ENCODE data around the gene GPBAR1.

Gene GPBAR1

GRCh38 chr2:218219934-218220333 lies 40.9 kb upstream of the GPBAR1 start:
- Histone ChIP-seq H3K36me3 (ENCODE audit: insufficient read depth, low read length) (peaks cover 17% of the 10 kb centered on the region), H3K4me3 (no peak overlapping the region), H3K27ac (no peak overlapping the region), H3K9me3 (ENCODE audit: low read depth, low read length) (no peaks in the 10 kb centered on the region), H3K9ac (ENCODE audit: insufficient read length) (no peak overlapping the region)
- no peak for TF ChIP-seq FOXP2 (optimal IDR thresholded peaks at IDR 0.05; ENCODE audit: control extremely low read depth, extremely low read length, insufficient read depth)
- TF ChIP-seq EZH2 (IDR thresholded peaks at IDR 0.05), result no peak
- TF ChIP-seq POLR2AphosphoS5 (IDR thresholded peaks at IDR 0.05; ENCODE audit: borderline replicate concordance, low read depth, low read length), result no peak
- no peak for DNase-seq (ENCODE audit: low read depth, low spot score)

GRCh38 chr2:218221000-218221399 lies 39.8 kb upstream of the GPBAR1 start:
- peak; percentile 18 for TF ChIP-seq FOXP2 (optimal IDR thresholded peaks at IDR 0.05; ENCODE audit: control extremely low read depth, extremely low read length, insufficient read depth)
- no peak for TF ChIP-seq POLR2AphosphoS5 (IDR thresholded peaks at IDR 0.05; ENCODE audit: borderline replicate concordance, low read depth, low read length)
- H3K4me3 ChIP-seq, result no peak overlapping the region
- no peak for DNase-seq (ENCODE audit: low read depth, low spot score)
- no peak overlapping the region for H3K27ac ChIP-seq
- H3K36me3 ChIP-seq (ENCODE audit: insufficient read depth, low read length), result peaks cover 28% of the 10 kb centered on the region
- no peaks in the 10 kb centered on the region for H3K9me3 ChIP-seq (ENCODE audit: low read depth, low read length)
- no peak overlapping the region for H3K9ac ChIP-seq (ENCODE audit: insufficient read length)

GRCh38 chr2:218223046-218223445 lies 37.8 kb upstream of the GPBAR1 start:
- DNase-seq (ENCODE audit: low read depth, low spot score), result no peak
- H3K27ac ChIP-seq, result no peak overlapping the region
- no peak overlapping the region for H3K4me3 ChIP-seq
- H3K9me3 ChIP-seq (ENCODE audit: low read depth, low read length), result no peaks in the 10 kb centered on the region
- TF ChIP-seq EZH2 (IDR thresholded peaks at IDR 0.05) (no peak), POLR2AphosphoS5 (IDR thresholded peaks at IDR 0.05; ENCODE audit: borderline replicate concordance, low read depth, low read length) (no peak), FOXP2 (optimal IDR thresholded peaks at IDR 0.05; ENCODE audit: control extremely low read depth, extremely low read length, insufficient read depth) (no peak)
- H3K9ac ChIP-seq (ENCODE audit: insufficient read length), result no peak overlapping the region
- peaks cover 38% of the 10 kb centered on the region for H3K36me3 ChIP-seq (ENCODE audit: insufficient read depth, low read length)

DNA sequence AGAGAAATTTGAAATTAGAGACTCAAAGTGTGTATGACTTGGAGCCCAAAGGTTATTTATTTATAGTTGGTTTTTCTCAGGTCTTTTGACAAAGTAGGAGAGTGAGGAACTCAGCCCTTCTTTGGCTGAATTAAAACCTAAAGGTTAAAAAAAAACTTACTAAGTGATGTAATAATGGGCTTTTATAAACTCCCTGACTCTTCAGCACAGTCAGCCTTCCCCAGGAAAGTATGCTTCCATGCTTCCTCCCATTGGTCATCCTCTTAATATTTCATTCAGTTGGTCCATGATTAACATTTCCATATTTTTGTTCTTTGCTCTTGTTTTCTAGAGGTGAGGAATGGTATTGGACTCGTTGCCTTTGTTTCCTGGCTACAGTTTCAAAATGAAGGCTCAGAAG lies 36.6 kb upstream of the GPBAR1 start:
- Histone ChIP-seq H3K4me3 (no peak overlapping the region), H3K9ac (ENCODE audit: insufficient read length) (no peak overlapping the region), H3K9me3 (ENCODE audit: low read depth, low read length) (no peaks in the 10 kb centered on the region), H3K27ac (no peak overlapping the region), H3K36me3 (ENCODE audit: insufficient read depth, low read length) (peaks cover 48% of the 10 kb centered on the region)
- DNase-seq (ENCODE audit: low read depth, low spot score), result no peak
- TF ChIP-seq EZH2 (IDR thresholded peaks at IDR 0.05) (no peak), FOXP2 (optimal IDR thresholded peaks at IDR 0.05; ENCODE audit: control extremely low read depth, extremely low read length, insufficient read depth) (no peak), POLR2AphosphoS5 (IDR thresholded peaks at IDR 0.05; ENCODE audit: borderline replicate concordance, low read depth, low read length) (no peak)

- no peak overlapping the region for H3K27ac ChIP-seq
- TF ChIP-seq POLR2AphosphoS5 (IDR thresholded peaks at IDR 0.05; ENCODE audit: borderline replicate concordance, low read depth, low read length) (no peak), EZH2 (IDR thresholded peaks at IDR 0.05) (no peak), FOXP2 (optimal IDR thresholded peaks at IDR 0.05; ENCODE audit: control extremely low read depth, extremely low read length, insufficient read depth) (no peak)
- no peaks in the 10 kb centered on the region for H3K9me3 ChIP-seq (ENCODE audit: low read depth, low read length)
- H3K36me3 ChIP-seq (ENCODE audit: insufficient read depth, low read length), result peaks cover 68% of the 10 kb centered on the region
- H3K9ac ChIP-seq (ENCODE audit: insufficient read length), result no peak overlapping the region
- H3K4me3 ChIP-seq, result no peak overlapping the region
- no peak for DNase-seq (ENCODE audit: low read depth, low spot score)
Measured at GRCh38 chr2:218226903-218227302, 33.9 kb upstream of the GPBAR1 start.

GRCh38 chr2:218228366-218229090 lies 32.3 kb upstream of the GPBAR1 start:
- Histone ChIP-seq H3K9ac (ENCODE audit: insufficient read length) (no peak overlapping the region), H3K27ac (peak overlapping the region; percentile 83)

GRCh38 chr2:218229239-218229638 lies 31.6 kb upstream of the GPBAR1 start:
- H3K27ac ChIP-seq, result peak overlapping the region; percentile 83
- H3K36me3 ChIP-seq (ENCODE audit: insufficient read depth, low read length), result peaks cover 82% of the 10 kb centered on the region
- no peaks in the 10 kb centered on the region for H3K9me3 ChIP-seq (ENCODE audit: low read depth, low read length)
- TF ChIP-seq POLR2AphosphoS5 (IDR thresholded peaks at IDR 0.05; ENCODE audit: borderline replicate concordance, low read depth, low read length) (no peak), FOXP2 (optimal IDR thresholded peaks at IDR 0.05; ENCODE audit: control extremely low read depth, extremely low read length, insufficient read depth) (no peak), EZH2 (IDR thresholded peaks at IDR 0.05) (no peak)
- H3K4me3 ChIP-seq, result no peak overlapping the region
- peak overlapping the region; percentile 6 for H3K9ac ChIP-seq (ENCODE audit: insufficient read length)
- DNase-seq (ENCODE audit: low read depth, low spot score), result peak; percentile 22

More at GRCh38 chr2:218228366-218229090, 32.3 kb upstream of the GPBAR1 start:
- peaks cover 77% of the 10 kb centered on the region for H3K36me3 ChIP-seq (ENCODE audit: insufficient read depth, low read length)
- H3K4me3 ChIP-seq, result no peak overlapping the region
- TF ChIP-seq FOXP2 (optimal IDR thresholded peaks at IDR 0.05; ENCODE audit: control extremely low read depth, extremely low read length, insufficient read depth) (no peak), EZH2 (IDR thresholded peaks at IDR 0.05) (no peak)
- H3K9me3 ChIP-seq (ENCODE audit: low read depth, low read length), result no peaks in the 10 kb centered on the region
- no peak for DNase-seq (ENCODE audit: low read depth, low spot score)

GRCh38 chr2:218229851-218230250 lies 31.0 kb upstream of the GPBAR1 start:
- H3K4me3 ChIP-seq, result no peak overlapping the region
- no peak for TF ChIP-seq FOXP2 (optimal IDR thresholded peaks at IDR 0.05; ENCODE audit: control extremely low read depth, extremely low read length, insufficient read depth)
- no peak for TF ChIP-seq EZH2 (IDR thresholded peaks at IDR 0.05)
- TF ChIP-seq POLR2AphosphoS5 (IDR thresholded peaks at IDR 0.05; ENCODE audit: borderline replicate concordance, low read depth, low read length), result no peak
- no peak overlapping the region for H3K9ac ChIP-seq (ENCODE audit: insufficient read length)
- peak overlapping the region; percentile 83 for H3K27ac ChIP-seq
- DNase-seq (ENCODE audit: low read depth, low spot score), result no peak
- peaks cover 82% of the 10 kb centered on the region for H3K36me3 ChIP-seq (ENCODE audit: insufficient read depth, low read length)
- H3K9me3 ChIP-seq (ENCODE audit: low read depth, low read length), result no peaks in the 10 kb centered on the region

DNA sequence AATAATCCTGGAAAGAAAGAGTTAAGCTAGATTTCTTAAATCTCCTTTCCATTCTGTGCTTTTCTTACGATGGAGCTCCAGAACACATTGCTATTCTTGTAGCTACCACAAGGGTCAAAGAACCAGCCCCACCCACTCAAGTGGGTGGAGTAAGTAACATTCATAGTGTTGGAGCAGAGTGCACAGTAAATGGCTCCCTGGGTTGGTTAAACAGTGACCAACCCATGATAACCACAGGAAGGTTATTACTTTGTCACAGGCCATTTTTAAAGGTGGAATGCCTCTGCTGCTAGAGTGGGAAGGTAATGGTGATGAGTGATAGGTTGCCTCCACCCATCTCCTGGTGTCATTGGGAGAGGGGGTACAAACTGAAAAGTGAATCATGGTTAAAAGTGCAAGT lies 29.9 kb upstream of the GPBAR1 start:
- peaks cover 81% of the 10 kb centered on the region for H3K36me3 ChIP-seq (ENCODE audit: insufficient read depth, low read length)
- no peak overlapping the region for H3K4me3 ChIP-seq
- no peak overlapping the region for H3K27ac ChIP-seq
- no peak overlapping the region for H3K9ac ChIP-seq (ENCODE audit: insufficient read length)
- no peaks in the 10 kb centered on the region for H3K9me3 ChIP-seq (ENCODE audit: low read depth, low read length)
- no peak for DNase-seq (ENCODE audit: low read depth, low spot score)
- TF ChIP-seq FOXP2 (optimal IDR thresholded peaks at IDR 0.05; ENCODE audit: control extremely low read depth, extremely low read length, insufficient read depth) (no peak), POLR2AphosphoS5 (IDR thresholded peaks at IDR 0.05; ENCODE audit: borderline replicate concordance, low read depth, low read length) (no peak), EZH2 (IDR thresholded peaks at IDR 0.05) (no peak)

Data from SK-N-MC (cell line).